OCI-M2 (cell line): Measurements from ENCODE around the gene MTHFD2.
A peak's percentile ranks its signal among the peaks of the same experiment; 100 is the strongest.
"Not testable (repeated sequence)": the region's sequence is repeated elsewhere in the genome, so short reads cannot be mapped to it uniquely, and the experiment has no call there.

ENCODE experiments used
- DNase-seq: peaks from one replicate; lab custom pipeline; 2025; ENCODE audit not compliant: unreplicated experiment; lab: John Stamatoyannopoulos, UW

Gene MTHFD2

GRCh38 chr2:74198461-74199274 is at the start of gene MTHFD2:
TSS of gene MTHFD2 (plus strand) at chr2:74198615. CDS start at chr2:74198642, 27 bp downstream.
- DNase-seq: peak; percentile 71

- DNase-seq: no peak
These were observed 49.2 kb upstream of the MTHFD2 start for GRCh38 chr2:74149247-74149525.

GRCh38 chr2:74149570-74150319 is 48.7 kb upstream of the MTHFD2 start:
- no peak for DNase-seq

GRCh38 chr2:74152954-74153353 is 45.5 kb upstream of the MTHFD2 start:
- no peak for DNase-seq

DNA sequence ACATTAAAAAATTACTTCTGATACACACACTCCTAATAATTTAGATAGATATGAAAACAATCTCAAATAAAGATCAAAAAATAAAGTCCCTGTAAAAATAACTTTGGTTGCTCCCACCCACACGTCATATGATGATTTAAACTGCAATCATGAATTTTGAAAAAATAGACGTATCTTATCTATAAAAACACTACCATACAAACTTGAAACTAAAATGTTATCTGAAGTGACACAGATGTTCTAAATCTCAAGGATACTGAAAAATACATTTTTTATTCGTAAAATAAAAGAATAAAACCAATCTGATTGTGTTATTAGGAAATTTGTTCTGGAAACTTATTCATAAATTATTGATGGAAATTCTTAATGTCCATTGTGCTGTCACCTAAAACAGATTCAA is 42.6 kb upstream of the MTHFD2 start:
- DNase-seq: no peak

- DNase-seq: no peak
These were observed 35.5 kb upstream of the MTHFD2 start for GRCh38 chr2:74162951-74163350.

- DNase-seq: no peak
These were observed 33.7 kb upstream of the MTHFD2 start for GRCh38 chr2:74164761-74165160.

DNA sequence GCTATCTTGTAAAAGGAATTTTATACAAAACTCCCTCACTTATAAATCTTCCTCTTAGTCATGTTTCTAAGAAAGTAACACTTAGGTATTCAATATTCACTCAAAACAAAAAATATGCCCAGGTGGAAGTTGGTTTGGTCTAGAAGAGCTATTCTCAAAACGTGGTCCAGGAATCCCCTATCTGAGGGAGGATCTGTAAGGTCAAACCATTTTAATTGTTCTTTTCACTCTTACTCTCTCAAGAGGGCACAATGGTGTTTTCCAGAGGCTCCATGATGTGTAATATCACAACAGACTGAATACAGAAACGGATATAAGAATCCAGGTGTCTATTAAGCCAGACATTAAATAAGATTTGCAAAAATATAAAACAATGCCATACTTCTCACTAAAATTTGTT is 29.7 kb upstream of the MTHFD2 start:
- DNase-seq: no peak

- no peak for DNase-seq
These were observed 23.5 kb upstream of the MTHFD2 start for GRCh38 chr2:74174909-74175308.

- DNase-seq: no peak
These were observed 20.7 kb upstream of the MTHFD2 start for GRCh38 chr2:74177696-74178095.

DNA sequence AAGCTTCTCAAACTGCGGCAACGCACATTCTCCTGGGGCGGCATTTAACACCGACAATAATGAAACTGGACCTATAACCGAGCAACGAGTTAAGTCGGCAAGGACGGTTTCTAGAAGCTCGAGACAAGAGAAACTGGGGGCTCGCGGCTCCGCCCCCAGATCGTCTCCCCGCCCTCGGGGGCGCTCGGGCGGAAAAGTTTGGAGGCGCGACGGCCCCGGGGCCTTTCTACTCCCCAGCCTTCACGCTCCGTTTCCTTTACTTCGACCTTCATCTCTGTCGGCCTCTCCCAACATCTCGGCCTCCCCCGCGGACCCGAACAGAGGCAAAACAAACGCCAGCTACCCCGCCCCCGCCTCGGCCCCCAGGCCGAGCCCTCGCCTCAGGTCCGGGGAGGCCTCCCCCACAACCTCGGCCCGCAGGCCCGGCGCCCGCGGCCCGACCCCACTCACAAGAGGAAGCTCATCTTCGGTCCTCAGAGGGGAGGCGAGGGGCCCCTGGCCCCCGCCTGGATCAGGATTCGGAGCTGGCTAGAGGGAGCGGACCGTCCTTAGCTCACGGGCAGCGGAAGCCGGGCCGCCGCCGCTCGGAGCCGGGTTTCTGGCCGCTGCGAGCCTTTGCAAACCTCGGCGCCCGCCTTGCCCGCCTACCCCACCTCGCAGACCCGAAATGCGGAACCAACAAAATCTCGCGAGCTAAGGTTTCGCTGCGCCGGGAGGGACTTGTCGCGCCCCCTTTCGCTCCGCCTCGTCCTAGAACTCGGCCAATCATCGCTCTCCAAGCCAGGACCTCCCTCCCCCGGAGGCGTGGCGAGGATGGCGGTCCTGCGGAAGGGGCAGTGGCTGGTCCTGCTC is 20.0 kb upstream of the MTHFD2 start, which contains the start of gene MOB1A:
Gene MOB1A, minus strand, starts transcription at position 669 of the 852 bp plus-strand sequence. Its CDS starts 205 bp downstream, at position 464.
- DNase-seq: peak; percentile 89

DNA sequence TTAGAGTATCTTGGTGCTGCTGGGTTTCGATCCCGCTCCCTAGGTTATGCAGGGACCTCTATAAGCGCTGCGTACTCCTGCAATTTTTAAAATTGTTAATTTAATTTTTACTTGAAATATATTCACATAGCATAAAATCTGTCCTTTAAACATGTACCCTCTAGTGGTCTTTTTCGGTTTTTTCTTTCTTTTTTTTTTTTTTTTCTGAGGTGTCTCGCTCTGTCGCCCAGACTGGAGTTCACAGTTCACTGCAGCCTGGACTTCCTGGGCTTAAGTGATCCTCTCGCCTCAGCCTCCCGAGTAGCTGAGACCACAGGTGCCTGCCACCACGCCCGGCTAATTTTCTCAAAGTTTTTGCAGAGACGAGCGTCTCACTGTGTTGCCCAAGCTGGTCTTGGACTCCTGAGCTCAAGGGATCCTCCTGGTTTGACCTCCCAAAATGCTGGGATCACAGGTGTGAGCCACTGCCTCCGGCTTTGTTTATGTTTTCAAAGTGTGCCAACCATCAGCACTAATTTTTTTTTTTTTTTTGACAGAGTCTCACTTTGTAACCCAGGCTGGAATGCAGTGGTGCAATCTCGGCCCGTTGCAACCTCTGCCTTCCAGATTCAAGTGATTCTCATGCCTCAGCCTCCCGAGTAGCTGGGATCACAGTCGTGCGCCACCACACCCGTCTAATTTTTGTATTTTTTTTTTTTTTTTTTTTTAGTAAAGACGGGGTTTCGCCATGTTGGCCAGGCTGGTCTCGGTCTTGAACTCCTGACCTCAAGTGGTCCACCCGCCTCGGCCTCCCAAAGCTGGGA is 19.2 kb upstream of the MTHFD2 start:
- no peak for DNase-seq

GRCh38 chr2:74181739-74182138 is 16.7 kb upstream of the MTHFD2 start:
- DNase-seq: peak; percentile 7

DNA sequence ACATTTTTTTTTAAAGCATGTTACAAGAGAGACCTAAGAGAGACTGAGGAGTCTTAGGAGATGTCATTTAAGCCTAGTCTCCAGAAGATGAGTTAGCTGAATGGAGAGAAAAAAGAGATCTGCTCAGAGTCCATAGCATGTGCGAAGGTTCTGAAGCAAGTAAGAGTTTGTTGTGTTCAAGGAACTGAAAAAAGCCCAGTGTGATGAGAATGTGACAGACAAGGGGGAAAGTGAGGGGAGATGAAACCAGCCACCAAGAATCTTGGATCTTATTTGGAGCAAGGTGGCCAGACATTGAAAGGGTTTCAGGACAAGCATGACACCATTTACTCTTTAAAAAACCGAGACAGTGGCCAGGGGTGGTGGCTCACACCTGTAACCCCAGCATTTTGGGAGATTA is 14.5 kb upstream of the MTHFD2 start:
- no peak for DNase-seq

DNA sequence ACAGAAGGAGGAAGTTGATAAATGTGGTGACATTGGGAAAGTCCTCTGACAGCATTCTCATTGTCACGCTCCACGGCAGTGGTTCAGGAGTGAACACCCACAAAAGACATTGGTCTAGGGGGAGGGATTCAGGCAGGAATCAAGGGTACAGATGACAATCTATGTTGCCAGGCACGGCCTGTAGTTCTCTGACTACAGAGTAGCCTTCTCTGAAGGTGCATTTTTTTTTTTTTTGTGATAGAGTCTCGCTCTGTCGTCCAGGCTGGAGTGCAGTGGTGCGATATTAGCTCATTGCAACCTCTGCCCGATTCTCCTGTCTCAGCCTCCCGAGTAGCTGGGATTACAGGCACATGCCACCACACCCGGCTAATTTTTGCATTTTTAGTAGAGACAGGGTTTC is 12.4 kb upstream of the MTHFD2 start:
- DNase-seq: peak; percentile 68

GRCh38 chr2:74186706-74187105 is 11.7 kb upstream of the MTHFD2 start:
- not testable (repeated sequence) for DNase-seq

GRCh38 chr2:74188018-74188601 is 10.3 kb upstream of the MTHFD2 start:
- no peak for DNase-seq

GRCh38 chr2:74188696-74189095 is 9.7 kb upstream of the MTHFD2 start:
- DNase-seq: no peak

DNA sequence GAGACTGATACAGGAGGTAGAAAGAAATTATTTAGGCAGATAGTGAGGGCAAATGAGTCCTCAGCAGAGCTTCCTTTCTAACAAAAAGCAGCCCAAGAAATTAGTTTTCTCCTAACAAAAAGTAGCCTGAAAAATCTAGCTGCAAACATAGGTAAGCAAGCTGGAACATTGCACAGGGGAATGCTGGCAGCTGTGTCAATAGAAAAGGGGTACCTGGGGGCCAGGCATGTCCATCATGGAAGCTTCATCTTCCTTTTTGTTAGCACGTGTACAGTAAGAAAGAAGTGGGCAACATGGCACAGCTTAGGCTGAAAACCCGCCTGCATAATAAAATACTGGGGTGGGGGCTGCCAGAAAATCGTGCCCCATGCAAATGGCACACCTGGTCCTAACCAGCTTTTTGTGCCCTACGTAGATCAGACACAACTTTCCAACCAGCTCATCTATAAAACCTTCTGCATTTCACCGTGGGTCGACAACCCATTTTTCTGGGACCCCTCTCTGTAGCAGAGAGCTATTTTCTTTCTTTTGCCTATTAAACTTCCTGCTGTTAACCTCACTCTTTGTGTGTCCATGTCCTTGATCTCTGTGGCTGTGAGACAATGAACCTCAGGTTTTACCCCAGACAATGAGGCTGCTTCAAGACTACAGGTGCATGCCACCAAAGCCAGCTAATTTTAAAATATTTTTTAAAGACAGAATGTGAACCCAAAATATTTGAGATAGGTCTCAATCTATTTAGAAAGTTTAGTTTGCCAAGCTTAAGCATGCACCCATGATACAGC is 6.6 kb upstream of the MTHFD2 start:
- DNase-seq: no peak

GRCh38 chr2:74194799-74195198 is 3.6 kb upstream of the MTHFD2 start:
- no peak for DNase-seq
